Osteoblast (primary cell): ENCODE data around the gene CD302. TPM values are rescaled to one million over a fixed set of nuclear protein-coding genes. Genes with fewer than 3 reads are reported as not detected.
"Not testable (repeated sequence)": the region's sequence is repeated elsewhere in the genome, so short reads cannot be mapped to it uniquely, and the experiment has no call there.

Experiments
- DNase-seq: peaks from one replicate; pipeline ENCODE4 v3.0.0; 2011; ENCODE audit warnings: low spot score, mixed read lengths; ENCODE audit not compliant: insufficient read length; ENCODE audit errors: missing footprints
- H2AFZ ChIP-seq: 2 replicates; pipeline ENCODE4 v1.6.0; 2011; ENCODE audit warnings: mild to moderate bottlenecking, low read length
- H3K27ac ChIP-seq: 2 replicates; pipeline ENCODE4 v1.5.1; 2011; ENCODE audit warnings: mild to moderate bottlenecking, low read depth, low read length, moderate library complexity
- H3K27me3 ChIP-seq: 2 replicates; pipeline ENCODE4 v1.6.0; 2012; ENCODE audit warnings: mild to moderate bottlenecking, control low read depth, inconsistent platforms, low read length, moderate library complexity; ENCODE audit not compliant: insufficient read depth
- H3K36me3 ChIP-seq: 2 replicates; pipeline ENCODE4 v1.5.1; 2011; ENCODE audit warnings: mild to moderate bottlenecking, low read length, control low read depth, moderate library complexity; ENCODE audit not compliant: insufficient read depth
- H3K4me1 ChIP-seq: 2 replicates; pipeline ENCODE4 v1.5.1; 2011; ENCODE audit warnings: mild to moderate bottlenecking, low read length, control low read depth, moderate library complexity; ENCODE audit not compliant: insufficient read depth
- H3K4me2 ChIP-seq: 2 replicates; pipeline ENCODE4 v1.6.0; 2011; ENCODE audit warnings: mild to moderate bottlenecking, low read length; ENCODE audit not compliant: insufficient read depth
- H3K4me3 ChIP-seq: fragments of 200-600 bp; sonication (generic); 3 replicates; pipeline ENCODE4 v1.5.1; 2012; ENCODE audit warnings: mild to moderate bottlenecking, low read length, inconsistent platforms; ENCODE audit not compliant: insufficient read depth
- H3K79me2 ChIP-seq: 2 replicates; pipeline ENCODE4 v1.6.0; 2012; ENCODE audit warnings: mild to moderate bottlenecking, low read length, control low read depth, inconsistent platforms; ENCODE audit not compliant: insufficient read depth
- H3K9me3 ChIP-seq: 2 replicates; pipeline ENCODE4 v1.5.1; 2011; ENCODE audit warnings: low read depth, low read length, control low read depth
- H4K20me1 ChIP-seq: 2 replicates; pipeline ENCODE4 v1.6.0; 2012; ENCODE audit warnings: mild to moderate bottlenecking, low read length, control low read depth; ENCODE audit not compliant: insufficient read depth
- total RNA-seq: library from RNA; depleted of rRNA; stranded (reverse); fragments of >200 nt; gene quantifications from 2 replicates; pipeline ENCODE4 v1.2.3, GENCODE V29; 2012
- TF ChIP-seq, protein P1 (sequence below): IDR thresholded peaks from 2 replicates; pipeline ENCODE4 v1.5.1; 2011; ENCODE audit warnings: mild to moderate bottlenecking, low read depth, low read length, moderate library complexity; ENCODE audit errors: extremely low read depth

Gene CD302
- total RNA-seq, 1 donor, result 14.5 TPM

DNA sequence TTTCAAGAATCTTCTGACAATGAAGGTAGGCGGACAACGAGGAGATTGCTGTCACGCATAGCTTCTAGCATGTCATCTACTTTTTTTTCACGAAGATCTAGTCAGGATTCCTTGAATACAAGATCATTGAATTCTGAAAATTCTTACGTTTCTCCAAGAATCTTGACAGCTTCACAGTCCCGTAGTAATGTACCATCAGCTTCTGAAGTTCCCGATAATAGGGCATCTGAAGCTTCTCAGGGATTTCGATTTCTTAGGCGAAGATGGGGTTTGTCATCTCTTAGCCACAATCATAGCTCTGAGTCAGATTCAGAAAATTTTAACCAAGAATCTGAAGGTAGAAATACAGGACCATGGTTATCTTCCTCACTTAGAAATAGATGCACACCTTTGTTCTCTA, 49.9 kb downstream of the CD302 start:
- H3K4me2 ChIP-seq, result no peak overlapping the region
- no peak overlapping the region for H2AFZ ChIP-seq
- H3K79me2 ChIP-seq, result peaks cover 85% of the 10 kb centered on the region
- no peaks in the 10 kb centered on the region for H3K27me3 ChIP-seq
- TF ChIP-seq, protein P1, sequence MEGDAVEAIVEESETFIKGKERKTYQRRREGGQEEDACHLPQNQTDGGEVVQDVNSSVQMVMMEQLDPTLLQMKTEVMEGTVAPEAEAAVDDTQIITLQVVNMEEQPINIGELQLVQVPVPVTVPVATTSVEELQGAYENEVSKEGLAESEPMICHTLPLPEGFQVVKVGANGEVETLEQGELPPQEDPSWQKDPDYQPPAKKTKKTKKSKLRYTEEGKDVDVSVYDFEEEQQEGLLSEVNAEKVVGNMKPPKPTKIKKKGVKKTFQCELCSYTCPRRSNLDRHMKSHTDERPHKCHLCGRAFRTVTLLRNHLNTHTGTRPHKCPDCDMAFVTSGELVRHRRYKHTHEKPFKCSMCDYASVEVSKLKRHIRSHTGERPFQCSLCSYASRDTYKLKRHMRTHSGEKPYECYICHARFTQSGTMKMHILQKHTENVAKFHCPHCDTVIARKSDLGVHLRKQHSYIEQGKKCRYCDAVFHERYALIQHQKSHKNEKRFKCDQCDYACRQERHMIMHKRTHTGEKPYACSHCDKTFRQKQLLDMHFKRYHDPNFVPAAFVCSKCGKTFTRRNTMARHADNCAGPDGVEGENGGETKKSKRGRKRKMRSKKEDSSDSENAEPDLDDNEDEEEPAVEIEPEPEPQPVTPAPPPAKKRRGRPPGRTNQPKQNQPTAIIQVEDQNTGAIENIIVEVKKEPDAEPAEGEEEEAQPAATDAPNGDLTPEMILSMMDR, result no peak
- H4K20me1 ChIP-seq, result peaks cover 22% of the 10 kb centered on the region
- peaks cover 74% of the 10 kb centered on the region for H3K36me3 ChIP-seq
- H3K4me3 ChIP-seq, result no peak overlapping the region
- H3K27ac ChIP-seq, result no peak overlapping the region
- no peaks in the 10 kb centered on the region for H3K4me1 ChIP-seq
- no peak for DNase-seq
- H3K9me3 ChIP-seq, result no peaks in the 10 kb centered on the region

DNA sequence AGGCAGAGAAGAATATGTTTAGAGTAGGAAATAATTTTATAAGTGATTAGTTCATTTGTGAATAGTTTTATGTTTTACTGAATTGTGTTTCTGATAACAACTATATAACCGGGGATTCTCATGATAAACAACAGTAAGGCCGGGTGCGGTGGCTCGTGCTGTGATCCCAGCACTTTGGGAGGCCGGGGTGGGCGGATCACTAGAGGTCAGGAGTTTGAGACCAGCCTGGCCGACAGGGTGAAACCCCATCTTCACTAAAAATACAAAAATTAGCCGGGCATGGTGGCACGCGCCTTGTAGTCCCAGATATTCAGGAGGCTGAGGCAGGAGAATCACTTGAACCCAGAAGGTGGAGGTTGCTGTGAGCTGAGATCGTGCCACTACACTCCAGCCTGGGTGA, 52.8 kb downstream of the CD302 start:
- H2AFZ ChIP-seq, H3K27me3 ChIP-seq, DNase-seq, H3K9me3 ChIP-seq, H3K4me2 ChIP-seq, H3K4me1 ChIP-seq, H3K4me3 ChIP-seq: not testable (repeated sequence)
- H3K79me2 ChIP-seq, result peaks cover 89% of the 10 kb centered on the region
- peaks cover 21% of the 10 kb centered on the region for H4K20me1 ChIP-seq
- peaks cover 59% of the 10 kb centered on the region for H3K36me3 ChIP-seq
- peak overlapping the region; percentile 33 for H3K27ac ChIP-seq

DNA sequence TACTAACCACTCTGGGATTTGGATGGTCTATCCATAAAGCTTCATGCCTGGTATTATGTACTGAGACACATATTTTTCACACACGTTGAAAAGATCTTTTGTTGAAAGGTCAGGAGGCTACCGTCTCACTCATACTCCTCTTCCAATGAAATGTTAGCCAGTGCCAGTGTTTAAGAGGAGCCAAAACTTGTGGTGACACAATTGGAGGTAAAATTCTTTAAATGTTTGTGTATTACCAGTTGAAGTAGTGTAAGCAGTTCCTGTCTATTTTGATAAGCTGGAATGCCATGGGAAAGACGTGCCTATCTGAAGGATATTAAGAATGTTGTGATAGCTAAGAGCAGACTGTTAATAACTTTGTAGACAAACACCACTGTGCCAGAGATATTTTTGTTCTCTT, 53.6 kb downstream of the CD302 start:
- Histone ChIP-seq H3K4me2 (no peak overlapping the region), H3K27ac (peak overlapping the region; percentile 33), H3K4me3 (no peak overlapping the region), H2AFZ (no peak overlapping the region), H4K20me1 (peaks cover 20% of the 10 kb centered on the region), H3K79me2 (peaks cover 90% of the 10 kb centered on the region), H3K4me1 (no peaks in the 10 kb centered on the region), H3K9me3 (no peaks in the 10 kb centered on the region), H3K27me3 (no peaks in the 10 kb centered on the region), H3K36me3 (peaks cover 57% of the 10 kb centered on the region)
- TF ChIP-seq, protein P1, result no peak
- peak; percentile 79 for DNase-seq

DNA sequence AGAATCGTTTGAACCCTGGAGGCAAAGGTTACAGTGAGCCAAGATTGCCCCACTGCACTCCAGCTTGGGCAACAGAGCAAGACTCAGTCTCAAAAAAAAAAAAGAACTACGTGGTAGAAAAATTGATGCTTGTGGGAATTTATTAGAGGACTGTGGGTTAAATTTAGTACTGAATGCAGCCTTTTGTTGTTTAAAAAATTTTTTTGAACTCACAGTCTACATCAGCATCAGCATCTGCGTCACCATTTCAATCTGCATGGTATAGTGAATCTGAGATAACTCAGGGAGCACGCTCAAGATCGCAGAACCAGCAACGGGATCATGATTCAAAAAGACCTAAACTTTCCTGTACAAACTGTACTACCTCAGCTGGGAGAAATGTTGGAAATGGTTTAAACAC, 55.2 kb downstream of the CD302 start:
- H3K79me2 ChIP-seq, result peaks cover 92% of the 10 kb centered on the region
- no peak overlapping the region for H3K27ac ChIP-seq
- no peak overlapping the region for H3K4me3 ChIP-seq
- TF ChIP-seq, protein P1, result no peak
- no peak for DNase-seq
- H3K27me3 ChIP-seq, result no peaks in the 10 kb centered on the region
- no peak overlapping the region for H2AFZ ChIP-seq
- H3K36me3 ChIP-seq, result peaks cover 59% of the 10 kb centered on the region
- H3K4me2 ChIP-seq, result no peak overlapping the region
- no peaks in the 10 kb centered on the region for H3K9me3 ChIP-seq
- peaks cover 31% of the 10 kb centered on the region for H4K20me1 ChIP-seq
- no peaks in the 10 kb centered on the region for H3K4me1 ChIP-seq
